Suprapubic skin (tissue), 4 donors: ENCODE measurements around the gene GALNT18.

Experiments
- CTCF ChIP-seq, 2 donors: fragments of 200-600 bp in 1 of 2; fragments of 450-650 bp in 1 of 2; sonication (generic) in 1 of 2; IDR thresholded peaks; one replicate each; pipeline ENCODE4 v1.5.1; 2016 to 2019; ENCODE audit warnings: antibody characterized with exemption in 2 of 2, mild to moderate bottlenecking in 1 of 2, moderate library complexity in 1 of 2
- POLR2A ChIP-seq, 2 donors: fragments of 450-650 bp; IDR thresholded peaks; one replicate each; pipeline ENCODE4 v1.6.1; 2017; ENCODE audit warnings: antibody characterized with exemption in 2 of 2, mild to moderate bottlenecking in 2 of 2, moderate library complexity in 2 of 2
- POLR2AphosphoS5 ChIP-seq, 3 donors: sonication (generic); formaldehyde crosslinking; IDR thresholded peaks; one replicate each; pipeline ENCODE4 v1.6.1; 2017; ENCODE audit warnings: antibody characterized with exemption in 3 of 3

GRCh38 chr11:11605181-11605580 is 16.6 kb downstream of the GALNT18 start:
- no peak for TF ChIP-seq CTCF (IDR thresholded peaks at IDR 0.05)
- no peak for TF ChIP-seq POLR2AphosphoS5 (IDR thresholded peaks at IDR 0.05)
- no peak for TF ChIP-seq POLR2A (IDR thresholded peaks at IDR 0.05)
